Measurements from ENCODE around the gene ZNF773.

The ZNF773 gene

GRCh38 chr19:57546513-57546912 is 46.8 kb downstream of the ZNF773 start:
- no peak for FAIRE-seq
- TF ChIP-seq CTCF (IDR thresholded peaks at IDR 0.05; ENCODE audit: insufficient read depth, missing control alignments), result no peak
- no peak for DNase-seq (ENCODE audit: insufficient read length, low spot score)

- DNase-seq (ENCODE audit: insufficient read length, low spot score), result no peak
- TF ChIP-seq CTCF (IDR thresholded peaks at IDR 0.05; ENCODE audit: insufficient read depth, missing control alignments), result no peak
- no peak for FAIRE-seq
Observed at GRCh38 chr19:57552432-57552831, 52.7 kb downstream of the ZNF773 start.

GRCh38 chr19:57557659-57558058 is 57.9 kb downstream of the ZNF773 start:
- DNase-seq (ENCODE audit: insufficient read length, low spot score) (no peak), FAIRE-seq (no peak)
- TF ChIP-seq CTCF (IDR thresholded peaks at IDR 0.05; ENCODE audit: insufficient read depth, missing control alignments), result no peak

Data from D721Med (cell line).